Mucosa of stomach (tissue), 1 donor: ENCODE results near the gene BCAR1.
"Not testable (repeated sequence)": the region's sequence is repeated elsewhere in the genome, so short reads cannot be mapped to it uniquely, and the experiment has no call there.

Experiments used
- H3K27me3 ChIP-seq: one replicate; pipeline ENCODE4 v1.7.0; 2013; ENCODE audit warnings: mild to moderate bottlenecking, low read length; ENCODE audit not compliant: control insufficient read depth, insufficient read depth
- H3K36me3 ChIP-seq: one replicate; pipeline ENCODE4 v1.7.0; 2013; ENCODE audit warnings: low read length; ENCODE audit not compliant: control insufficient read depth, insufficient read depth
- H3K4me1 ChIP-seq: one replicate; pipeline ENCODE4 v1.7.0; 2013; ENCODE audit warnings: mild to moderate bottlenecking, low read length; ENCODE audit not compliant: control insufficient read depth, insufficient read depth
- H3K4me3 ChIP-seq: one replicate; pipeline ENCODE4 v1.7.0; 2013; ENCODE audit warnings: low read length
- H3K9ac ChIP-seq: one replicate; pipeline ENCODE4 v1.7.0; 2013; ENCODE audit warnings: mild to moderate bottlenecking, low read length, moderate library complexity
- H3K9me3 ChIP-seq: one replicate; pipeline ENCODE4 v1.7.0; 2013; ENCODE audit warnings: mild to moderate bottlenecking, low read length, moderate library complexity; ENCODE audit not compliant: control insufficient read depth
- donor health status: Pancreatic carcinoma.

BCAR1 gene

GRCh38 chr16:75219838-75220237 is 31.6 kb downstream of the BCAR1 start:
- Histone ChIP-seq H3K9me3 (no peaks in the 10 kb centered on the region), H3K27me3 (no peaks in the 10 kb centered on the region), H3K9ac (no peak overlapping the region), H3K36me3 (no peaks in the 10 kb centered on the region), H3K4me3 (no peak overlapping the region), H3K4me1 (peaks cover 3% of the 10 kb centered on the region)

GRCh38 chr16:75219088-75219487 is 32.3 kb downstream of the BCAR1 start:
- H3K27me3 ChIP-seq, result no peaks in the 10 kb centered on the region
- H3K36me3 ChIP-seq, result no peaks in the 10 kb centered on the region
- no peaks in the 10 kb centered on the region for H3K4me1 ChIP-seq
- no peak overlapping the region for H3K9ac ChIP-seq
- no peaks in the 10 kb centered on the region for H3K9me3 ChIP-seq
- H3K4me3 ChIP-seq, result no peak overlapping the region

- Histone ChIP-seq H3K36me3 (no peaks in the 10 kb centered on the region), H3K4me3 (no peak within 1 kb of the TSS), H3K9ac (no peak within 1 kb of the TSS), H3K27me3 (no peaks in the 10 kb centered on the region), H3K4me1 (no peaks in the 10 kb centered on the region), H3K9me3 (no peaks in the 10 kb centered on the region)
Observed at GRCh38 chr16:75218256-75219076, 33.0 kb downstream of the BCAR1 start, which contains the start of gene CTRB1. TSS of gene CTRB1 (plus strand) at chr16:75218988. CDS start at chr16:75219008, 20 bp downstream.

- no peaks in the 10 kb centered on the region for H3K27me3 ChIP-seq
- H3K9me3 ChIP-seq, result no peaks in the 10 kb centered on the region
Observed at GRCh38 chr16:75217389-75217851, 34.0 kb downstream of the BCAR1 start.

GRCh38 chr16:75216576-75216975 is 34.8 kb downstream of the BCAR1 start:
- no peaks in the 10 kb centered on the region for H3K36me3 ChIP-seq
- no peaks in the 10 kb centered on the region for H3K9me3 ChIP-seq
- H3K4me1 ChIP-seq, result no peaks in the 10 kb centered on the region
- no peaks in the 10 kb centered on the region for H3K27me3 ChIP-seq
- no peak overlapping the region for H3K9ac ChIP-seq
- no peak overlapping the region for H3K4me3 ChIP-seq

More at GRCh38 chr16:75217389-75217851, 34.0 kb downstream of the BCAR1 start:
- H3K4me1 ChIP-seq, result no peaks in the 10 kb centered on the region
- H3K36me3 ChIP-seq, result no peaks in the 10 kb centered on the region
- H3K9ac ChIP-seq, result no peak overlapping the region
- no peak overlapping the region for H3K4me3 ChIP-seq

- no peaks in the 10 kb centered on the region for H3K4me1 ChIP-seq
- H3K27me3 ChIP-seq, result no peaks in the 10 kb centered on the region
- no peaks in the 10 kb centered on the region for H3K36me3 ChIP-seq
- H3K9ac ChIP-seq, result no peak overlapping the region
- H3K4me3 ChIP-seq, result no peak overlapping the region
- H3K9me3 ChIP-seq, result no peaks in the 10 kb centered on the region
Observed at GRCh38 chr16:75216127-75216526, 35.3 kb downstream of the BCAR1 start.

GRCh38 chr16:75211286-75211685 is 40.1 kb downstream of the BCAR1 start:
- not testable (repeated sequence) for H3K4me1 ChIP-seq

GRCh38 chr16:75209944-75210343 is 41.5 kb downstream of the BCAR1 start:
- no peaks in the 10 kb centered on the region for H3K9me3 ChIP-seq
- H3K9ac ChIP-seq, result no peak overlapping the region
- no peaks in the 10 kb centered on the region for H3K4me1 ChIP-seq
- H3K36me3 ChIP-seq, result no peaks in the 10 kb centered on the region
- H3K27me3 ChIP-seq, result no peaks in the 10 kb centered on the region
- no peak overlapping the region for H3K4me3 ChIP-seq

More at GRCh38 chr16:75211286-75211685, 40.1 kb downstream of the BCAR1 start:
- H3K9me3 ChIP-seq, H3K27me3 ChIP-seq, H3K36me3 ChIP-seq, H3K9ac ChIP-seq, H3K4me3 ChIP-seq: not testable (repeated sequence)

- not testable (repeated sequence) for H3K4me1 ChIP-seq, H3K27me3 ChIP-seq
Observed at GRCh38 chr16:75209514-75209913, 41.9 kb downstream of the BCAR1 start.

GRCh38 chr16:75208861-75209505 is 42.4 kb downstream of the BCAR1 start:
- no peaks in the 10 kb centered on the region for H3K9me3 ChIP-seq
- H3K4me1 ChIP-seq, result no peaks in the 10 kb centered on the region
- no peak overlapping the region for H3K9ac ChIP-seq
- H3K4me3 ChIP-seq, result no peak overlapping the region
- H3K27me3 ChIP-seq, result no peaks in the 10 kb centered on the region
- H3K36me3 ChIP-seq, result no peaks in the 10 kb centered on the region

More at GRCh38 chr16:75209514-75209913, 41.9 kb downstream of the BCAR1 start:
- H3K9ac ChIP-seq, H3K36me3 ChIP-seq, H3K4me3 ChIP-seq, H3K9me3 ChIP-seq: not testable (repeated sequence)

- H3K4me1 ChIP-seq, result no peaks in the 10 kb centered on the region
- no peak overlapping the region for H3K4me3 ChIP-seq
- H3K9ac ChIP-seq, result no peak overlapping the region
- H3K9me3 ChIP-seq, result no peaks in the 10 kb centered on the region
- no peaks in the 10 kb centered on the region for H3K27me3 ChIP-seq
- H3K36me3 ChIP-seq, result no peaks in the 10 kb centered on the region
Observed at GRCh38 chr16:75208242-75208825, 43.1 kb downstream of the BCAR1 start.

GRCh38 chr16:75207831-75208230 is 43.6 kb downstream of the BCAR1 start:
- Histone ChIP-seq H3K4me3 (no peak overlapping the region), H3K27me3 (no peaks in the 10 kb centered on the region)

More at GRCh38 chr16:75207831-75208230, 43.6 kb downstream of the BCAR1 start:
- Histone ChIP-seq H3K4me1 (no peaks in the 10 kb centered on the region), H3K9ac (no peak overlapping the region), H3K9me3 (no peaks in the 10 kb centered on the region), H3K36me3 (no peaks in the 10 kb centered on the region)
